GM12878 (cell line): ENCODE results near the gene CALHM4. TPM values are rescaled to one million over a fixed set of nuclear protein-coding genes. Genes with fewer than 3 reads are reported as not detected.

Experiments
- ATAC-seq: fragments of 200-7000 bp; cut with Tn5 transposase; 3 replicates; pipeline ENCODE4 v1.9.1; 2020; ENCODE audit warnings: mild to moderate bottlenecking, moderate library complexity
- BruUV-seq: library from RNA; stranded (reverse); fragments of 400-500 nt; replicated peaks from 2 replicates; lab custom pipeline; 2021; lab: Mats Ljungman, UMichigan
- CTCF ChIA-PET: fragments of 300-600 bp; sonication (Branson Sonifier 250); formaldehyde crosslinking; extraction: SDS; loops from one replicate; lab custom pipeline; 2021; ENCODE audit warnings: inconsistent platforms; lab: Yijun Ruan, JAX
- POLR2A ChIA-PET: fragments of 350-600 bp; formaldehyde crosslinking; extraction: SDS; loops from one replicate; lab custom pipeline; 2021; ENCODE audit warnings: inconsistent platforms; lab: Charles Lee
- RAD21 ChIA-PET: fragments of 300-600 bp; sonication (Branson Sonifier 250); formaldehyde crosslinking; loops from one replicate; lab custom pipeline; 2023; ENCODE audit warnings: antibody characterized with exemption; ENCODE audit not compliant: unreplicated experiment; lab: Charles Lee
- SMC1A ChIA-PET: fragments of 300-600 bp; sonication (Branson Sonifier 250); formaldehyde crosslinking; loops from one replicate; lab custom pipeline; 2023; ENCODE audit not compliant: unreplicated experiment, uncharacterized antibody; lab: Charles Lee
- DNase-seq: peaks from one replicate; pipeline ENCODE4 v3.0.0-alpha.2; 2011; ENCODE audit warnings: low read depth, low spot score
- FAIRE-seq: peaks from 3 replicates; lab custom pipeline; 2011; peaks lifted over from hg19 to GRCh38; lab: Jason Lieb, UNC
- H2AFZ ChIP-seq: 2 replicates; pipeline ENCODE4 v1.6.0; 2011; ENCODE audit warnings: low read depth, low read length, control low read depth; ENCODE audit not compliant: control insufficient read depth
- H3K27ac ChIP-seq: 2 replicates; pipeline ENCODE4 v1.5.1; 2011; ENCODE audit warnings: control low read depth; ENCODE audit not compliant: control insufficient read depth, insufficient read depth
- H3K27me3 ChIP-seq, 2 experiments: replicated peaks in 1 of 2; 2 replicates each; pipeline versions ENCODE4 v1.6.0 to v1.6.1; 2011; ENCODE audit warnings: low read length in 1 of 2; ENCODE audit not compliant: control insufficient read depth in 2 of 2, insufficient read depth in 2 of 2
- H3K36me3 ChIP-seq, 2 experiments: 2 replicates each; pipeline ENCODE4 v1.5.1; 2011; ENCODE audit warnings: low read length in 1 of 2; ENCODE audit not compliant: control insufficient read depth in 2 of 2, insufficient read depth in 2 of 2
- H3K4me1 ChIP-seq: 2 replicates; pipeline ENCODE4 v1.6.1; 2011; ENCODE audit warnings: mild to moderate bottlenecking, low read length, moderate library complexity, mixed read lengths; ENCODE audit not compliant: control insufficient read depth, insufficient read depth
- H3K4me2 ChIP-seq: 2 replicates; pipeline ENCODE4 v1.6.0; 2011; ENCODE audit warnings: control low read depth; ENCODE audit not compliant: control insufficient read depth, insufficient read depth
- H3K4me3 ChIP-seq: fragments of 200-600 bp; sonication (generic); 2 replicates; pipeline ENCODE4 v1.5.1; 2016
- H3K79me2 ChIP-seq: 2 replicates; pipeline ENCODE4 v1.6.0; 2011; ENCODE audit warnings: low read length; ENCODE audit not compliant: control insufficient read depth, insufficient read depth
- H3K9ac ChIP-seq: 2 replicates; pipeline ENCODE4 v1.8.0; 2011; ENCODE audit warnings: low read length, control low read depth, mixed read lengths; ENCODE audit not compliant: control insufficient read depth, insufficient read depth
- H3K9me3 ChIP-seq: replicated peaks from 3 replicates; pipeline ENCODE4 v1.5.1; 2011; ENCODE audit warnings: mild to moderate bottlenecking, low read length; ENCODE audit not compliant: control insufficient read depth, insufficient read depth
- H4K20me1 ChIP-seq: 2 replicates; pipeline ENCODE4 v1.6.0; 2011; ENCODE audit not compliant: control insufficient read depth, insufficient read depth
- HDAC6 ChIP-seq: fragments of 200-600 bp; sonication (generic); IDR thresholded peaks from one replicate; pipeline ENCODE4 v1.8.0; 2017; ENCODE audit warnings: antibody characterized with exemption; ENCODE audit not compliant: unreplicated experiment
- HDGF ChIP-seq: fragments of 450-650 bp; IDR thresholded peaks from 2 replicates; pipeline ENCODE4 v1.6.1; 2016; ENCODE audit warnings: antibody characterized with exemption
- NR2C1 ChIP-seq: fragments of 450-650 bp; IDR thresholded peaks from 2 replicates; pipeline ENCODE4 v1.6.1; 2017; ENCODE audit warnings: antibody characterized with exemption, mild to moderate bottlenecking, moderate library complexity
- SMAD1 ChIP-seq: fragments of 450-650 bp; IDR thresholded peaks from 2 replicates; pipeline ENCODE4 v1.6.1; 2018; ENCODE audit warnings: mild to moderate bottlenecking, low read depth; ENCODE audit not compliant: partially characterized antibody
- SMC3 ChIP-seq: IDR thresholded peaks from 2 replicates; pipeline ENCODE4 v1.6.1; 2011; ENCODE audit warnings: low read length, improper control_type of control experiment, borderline replicate concordance
- ZNF622 ChIP-seq: fragments of 450-650 bp; IDR thresholded peaks from 2 replicates; pipeline ENCODE4 v1.6.1; 2017; ENCODE audit warnings: mild to moderate bottlenecking, inconsistent platforms
- WGBS: methylation state at CpG from one replicate; pipeline ENCODE4 v1.1.6; 2016; ENCODE audit warnings: low lambda C conversion rate; ENCODE audit not compliant: insufficient replicate concordance, insufficient coverage; ENCODE audit errors: missing lambda C conversion rate; 5-methylcytosine and 5-hydroxymethylcytosine counted together
- in situ Hi-C: fragments of 300-500 bp; cut with MboI; formaldehyde crosslinking; loops from 9 replicates; pipeline ENCODE4 v1.14.3; 2018; ENCODE audit warnings: mixed read lengths
- intact Hi-C: fragments of 100-400 bp; cut with micrococcal nuclease; formaldehyde crosslinking; loops from one replicate; pipeline ENCODE4 v1.14.2; 2022; ENCODE audit not compliant: unreplicated experiment
- polyA plus RNA-seq, 11 experiments: library from polyadenylated mRNA; depleted of rRNA in 4 of 11; unstranded in 6 of 11; stranded (reverse) in 5 of 11; fragments of >200 nt; fragmentation: Nextera tagmentation in 4 of 11; fragmentation: Illumina TruSeq in 1 of 11; extraction: Ambion mirVana in 4 of 11; extraction: Trizol in 1 of 11; gene quantifications; 1 replicate in 1 of 11; 2 replicates in 10 of 11; pipeline versions ENCODE4 v1.2.1 to v1.2.3, GENCODE V29; 2011 to 2016; ENCODE audit warnings: inconsistent platforms in 2 of 11, missing spikeins in 2 of 11, low read depth in 1 of 11
- total RNA-seq, 4 experiments: library from RNA; depleted of rRNA in 3 of 4; stranded (reverse); fragments of >200 nt in 3 of 4; fragmentation: Illumina TruSeq in 1 of 4; extraction: Trizol in 1 of 4; gene quantifications; 2 replicates each; pipeline versions ENCODE4 v1.2.1 to v1.2.3, GENCODE V29; 2013 to 2021
- TF ChIP-seq, protein P1 (sequence below): IDR thresholded peaks from 2 replicates; pipeline ENCODE4 v1.6.1; 2011; ENCODE audit warnings: borderline replicate concordance, low read depth, mild to moderate bottlenecking, moderate library complexity, low read length; ENCODE audit not compliant: insufficient read depth, poor library complexity, severe bottlenecking

CALHM4 gene
- total and polyA plus RNA-seq, 10 of the 15 experiments (the other 5 are each of a cell fraction or from before 2014, with no cell fraction given) = not detected

DNA sequence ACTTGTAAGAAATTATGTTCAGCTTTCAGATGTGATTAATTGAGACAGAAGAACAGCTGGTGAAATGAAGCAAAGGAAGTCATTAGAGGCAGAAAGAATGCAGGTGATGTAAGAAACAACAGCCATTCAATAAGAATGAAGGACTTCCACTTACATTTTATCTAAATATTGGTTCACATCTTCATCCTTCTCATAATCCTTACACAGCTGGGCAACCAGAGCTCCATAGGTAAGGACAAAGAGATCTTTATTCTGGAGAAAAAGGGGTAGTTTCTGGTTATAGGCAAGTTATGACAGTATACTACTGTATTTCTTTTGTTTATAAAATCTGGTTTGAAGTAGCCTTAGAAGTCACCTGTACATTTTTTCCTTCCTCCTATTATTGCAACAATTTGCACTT, 10.4 kb upstream of the CALHM4 start (continued):
- TF ChIP-seq, protein P1, sequence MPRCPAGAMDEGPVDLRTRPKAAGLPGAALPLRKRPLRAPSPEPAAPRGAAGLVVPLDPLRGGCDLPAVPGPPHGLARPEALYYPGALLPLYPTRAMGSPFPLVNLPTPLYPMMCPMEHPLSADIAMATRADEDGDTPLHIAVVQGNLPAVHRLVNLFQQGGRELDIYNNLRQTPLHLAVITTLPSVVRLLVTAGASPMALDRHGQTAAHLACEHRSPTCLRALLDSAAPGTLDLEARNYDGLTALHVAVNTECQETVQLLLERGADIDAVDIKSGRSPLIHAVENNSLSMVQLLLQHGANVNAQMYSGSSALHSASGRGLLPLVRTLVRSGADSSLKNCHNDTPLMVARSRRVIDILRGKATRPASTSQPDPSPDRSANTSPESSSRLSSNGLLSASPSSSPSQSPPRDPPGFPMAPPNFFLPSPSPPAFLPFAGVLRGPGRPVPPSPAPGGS = no peak
- TF ChIP-seq HDAC6 (no peak), ZNF622 (no peak)
- TF ChIP-seq, all 136 proteins: peak for 0

DNA sequence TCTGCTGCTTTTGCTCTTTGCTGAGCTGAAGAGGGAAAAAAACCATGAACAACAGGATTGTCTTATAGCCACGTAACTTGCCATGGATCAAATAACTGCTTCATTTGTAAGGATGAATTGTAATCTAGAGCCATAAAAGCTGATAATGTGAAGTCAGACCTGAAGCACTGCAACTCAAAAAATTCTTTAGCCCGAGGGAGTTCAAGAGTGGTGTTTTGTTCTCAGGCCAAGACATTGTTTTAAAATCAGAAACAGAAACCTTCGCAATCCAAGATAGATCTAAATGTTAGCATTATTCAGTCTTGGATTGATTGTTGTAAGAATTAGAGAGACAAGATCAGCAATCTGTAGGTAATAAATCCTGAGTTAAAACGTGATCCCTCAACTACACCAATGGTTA, 7.9 kb upstream of the CALHM4 start, which contains the start of gene TRAPPC3L:
Gene TRAPPC3L, minus strand, starts transcription at position 34 of the 400 bp plus-strand sequence. CDS start 170 bp downstream, outside the sequence.
- DNase-seq = no peak
- Histone ChIP-seq H3K27me3 (peaks cover 0 to 8% of the 10 kb centered on the region in 2 experiments; a peak in 1 of 4 replicates), H3K4me3 (no peak within 1 kb of the TSS), H2AFZ (no peak within 1 kb of the TSS), H4K20me1 (no peaks in the 10 kb centered on the region), H3K9me3 (no peaks in the 10 kb centered on the region), H3K4me1 (no peaks in the 10 kb centered on the region), H3K4me2 (no peak within 1 kb of the TSS), H3K36me3 (no peaks in the 10 kb centered on the region), H3K27ac (no peak within 1 kb of the TSS), H3K9ac (no peak within 1 kb of the TSS), H3K79me2 (no peaks in the 10 kb centered on the region)
- ChIA-PET CTCF (interaction anchor here (0.8 to 1.2 kb wide), 3 partner anchors 9 to 30 kb away, joined by 3 read pairs; no protein-coding TSS in a partner anchor), SMC1A (interaction anchor here (0.6 to 0.8 kb wide), 2 partner anchors 8 to 13 kb away, joined by 3 read pairs; no protein-coding TSS in a partner anchor), RAD21 (no interaction called here), POLR2A (no interaction called here)
- no peak for TF ChIP-seq SMAD1
- no peak for TF ChIP-seq HDGF
- TF ChIP-seq SMC3 = no peak
- no peak for TF ChIP-seq NR2C1
- no peak for FAIRE-seq
- BruUV-seq = no TSS peak
- in situ Hi-C loops (no loop called here), intact Hi-C loops (no loop called here)
- no peak for ATAC-seq
- 53% methylated on average over 4 of the region's 4 CpGs for WGBS
